ENCODE data around the gene VDR. TPM values are rescaled to one million over a fixed set of nuclear protein-coding genes. Genes with fewer than 3 reads are reported as not detected.

The VDR gene
- total RNA-seq: 103 and 105 TPM in 2 replicates

DNA sequence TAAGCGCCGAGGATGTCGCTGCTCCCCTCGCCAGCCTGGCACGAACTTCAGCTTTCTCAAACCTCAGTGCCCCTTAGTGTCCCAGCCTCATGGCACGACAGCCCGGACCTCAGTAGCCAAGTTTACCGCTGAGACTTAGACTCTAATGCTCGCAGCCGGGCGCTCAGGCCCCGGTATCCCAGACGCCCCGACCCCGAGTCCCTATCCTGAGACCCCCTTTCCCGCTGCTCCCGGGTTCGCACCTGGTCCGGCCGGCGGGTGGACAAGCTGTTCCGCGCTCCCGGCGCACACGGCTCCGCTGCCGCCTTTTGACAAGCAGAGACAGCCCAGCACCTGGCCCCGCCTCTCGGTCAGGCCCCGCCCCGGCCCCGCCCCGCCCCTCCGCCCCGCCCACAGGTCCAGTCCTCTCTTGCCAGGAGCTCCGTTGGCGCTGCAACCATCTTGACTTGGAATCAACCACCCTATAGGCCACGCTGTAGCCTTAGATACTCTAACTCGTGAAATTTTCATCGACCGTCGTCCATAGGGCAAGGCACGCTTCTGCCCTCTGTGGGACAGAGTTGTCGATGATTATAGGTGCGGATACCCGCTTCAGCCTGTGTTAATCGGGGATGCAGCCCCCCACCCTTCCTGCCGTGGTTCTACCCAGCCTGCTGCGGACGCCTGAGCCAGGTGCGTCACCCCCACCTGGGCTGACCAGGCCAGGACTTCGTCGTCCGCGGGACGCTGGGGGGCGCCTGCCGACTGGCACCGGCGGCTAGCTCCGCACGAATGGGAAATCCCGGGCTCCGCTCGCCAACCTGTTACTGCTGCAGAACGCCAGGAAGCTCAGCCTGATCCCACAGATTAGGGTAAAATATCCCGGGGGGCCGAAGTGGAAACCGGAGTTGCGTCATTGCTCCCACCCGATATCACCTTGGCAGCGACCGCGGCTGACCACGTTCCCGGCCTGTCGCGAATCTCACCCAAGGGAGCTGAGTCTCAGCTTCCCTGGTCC, at the start of gene VDR:
Gene VDR, minus strand, starts transcription at position 282 of the 997 bp plus-strand sequence. CDS start 25,881 bp downstream, outside the sequence.
- intact Hi-C loops (cut with micrococcal nuclease): loop anchor here (1.0 to 10.0 kb wide), 13 partner anchors 16 to 910 kb away; partner anchors contain the start of genes ASB8, CACNB3, CCDC184 and RPAP3

DNA sequence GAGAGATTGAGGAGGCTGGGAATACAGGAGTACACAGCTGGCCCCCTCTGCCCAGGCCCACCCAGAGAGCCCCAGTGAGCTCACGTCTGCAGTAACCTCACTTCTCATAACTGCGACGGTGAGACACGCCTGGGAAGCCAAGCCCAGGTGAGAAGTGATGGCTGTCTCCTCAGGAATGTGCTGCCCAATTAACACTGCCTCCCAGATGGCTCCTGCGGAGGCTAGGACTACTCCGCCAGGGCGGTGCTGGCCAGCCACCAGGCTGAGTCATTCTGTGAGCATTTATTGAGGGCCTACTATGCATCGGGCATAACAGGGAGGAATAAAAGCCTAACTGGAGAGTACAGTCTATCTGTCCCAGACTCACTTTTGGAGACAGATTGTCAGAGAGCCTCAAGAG, 49.3 kb upstream of the VDR start:
- intact Hi-C loops (cut with micrococcal nuclease): no loop called here

DNA sequence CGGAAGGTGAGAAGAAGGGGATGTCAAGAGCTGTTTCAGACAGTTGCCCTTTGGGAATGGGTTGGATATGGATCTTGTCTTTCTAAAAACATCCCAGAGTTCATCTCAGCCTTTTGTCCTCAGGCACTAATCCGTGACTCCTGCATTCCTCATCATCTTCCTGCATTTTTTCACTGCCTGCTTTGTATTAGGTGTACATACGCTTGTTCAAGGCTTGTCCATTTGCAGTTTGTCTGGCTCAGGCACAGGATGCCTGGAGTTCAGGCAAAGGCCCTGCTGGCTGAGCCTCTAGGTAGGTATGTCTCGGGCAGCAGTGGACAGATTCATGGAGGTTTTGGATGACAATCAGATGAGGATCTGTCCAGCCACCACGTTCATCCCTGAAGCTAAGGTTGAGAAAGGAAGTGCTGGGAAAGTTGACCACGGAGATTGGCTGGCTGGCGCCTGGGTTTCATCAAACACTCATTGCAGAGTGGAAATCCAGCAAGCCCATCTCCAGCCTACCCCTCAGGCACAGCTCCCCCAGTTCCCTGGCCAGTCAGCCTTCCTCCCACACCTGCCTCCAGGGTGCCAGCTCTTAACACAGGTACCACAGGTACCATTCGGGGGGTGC, 46.2 kb upstream of the VDR start:
- intact Hi-C loops (cut with micrococcal nuclease): no loop called here

- intact Hi-C loops (cut with micrococcal nuclease): loop anchor here (1.0 kb wide), 4 partner anchors 14 to 234 kb away; partner anchors contain the start of genes TMEM106C and VDR
Measured at GRCh38 chr12:47949441-47950341, 44.9 kb upstream of the VDR start.

GRCh38 chr12:47947341-47947740, 42.5 kb upstream of the VDR start:
- intact Hi-C loops (cut with micrococcal nuclease): no loop called here

DNA sequence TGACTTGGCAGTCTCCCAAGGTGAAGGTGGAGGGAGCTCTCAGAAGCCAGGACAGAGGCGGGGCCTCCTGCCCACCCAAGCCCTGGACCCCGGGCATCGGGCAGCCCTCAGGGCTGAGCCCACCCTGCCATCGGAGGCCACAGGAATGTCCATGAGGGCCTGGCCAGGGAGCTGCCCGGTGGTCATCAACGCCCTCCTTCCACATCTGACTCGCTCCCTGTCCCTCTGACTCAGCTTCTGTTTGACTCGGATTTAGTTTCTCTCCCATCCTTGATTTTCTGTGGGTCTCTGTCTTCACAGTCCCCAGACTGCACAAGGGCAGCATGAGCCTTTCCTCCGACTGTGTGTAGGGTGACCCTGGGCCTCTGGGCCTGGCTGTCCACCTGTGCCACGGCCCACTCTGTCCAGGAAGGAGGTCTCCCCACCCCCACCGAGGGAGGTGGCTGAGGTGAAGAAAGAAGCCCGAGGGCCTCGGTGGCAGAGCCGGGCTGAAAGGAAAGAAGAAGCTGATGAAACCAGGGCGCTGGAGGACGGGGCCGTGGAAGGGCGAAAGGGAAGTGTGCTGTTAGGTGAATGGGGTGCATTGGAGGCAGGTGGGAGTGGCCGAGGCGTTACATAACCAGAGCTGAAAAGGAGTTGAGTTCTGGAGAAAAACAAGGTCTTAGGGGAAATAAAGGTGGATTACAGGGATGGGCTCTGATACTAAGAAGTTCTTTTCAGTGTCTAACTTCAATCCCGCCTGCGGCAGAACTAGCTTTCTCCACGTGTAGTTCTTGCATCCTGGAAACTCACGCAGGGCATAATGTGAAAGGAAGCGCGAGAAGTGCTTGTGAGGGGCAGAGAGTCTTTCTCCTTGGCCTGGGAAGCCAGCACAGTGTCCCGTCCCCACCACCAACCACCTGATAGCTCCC, 41.9 kb upstream of the VDR start:
- intact Hi-C loops (cut with micrococcal nuclease): no loop called here

DNA sequence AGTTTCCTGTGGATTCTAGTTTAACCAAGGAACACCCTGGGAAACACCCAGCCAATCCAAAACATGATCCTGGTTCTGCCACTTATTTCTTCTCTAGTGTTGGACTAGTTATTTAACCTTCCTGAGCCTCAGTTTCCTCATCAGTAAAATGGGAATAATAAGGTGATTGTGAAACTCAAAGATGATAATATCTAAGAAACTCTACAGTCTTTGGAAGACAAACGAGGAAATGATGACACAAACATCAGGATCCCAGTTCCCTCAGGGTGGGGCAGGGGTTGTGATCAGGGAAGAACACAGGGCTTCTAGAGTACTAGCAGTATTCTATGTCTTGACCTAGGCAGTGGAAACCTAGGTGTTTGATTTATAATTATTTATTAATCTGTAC, 40.5 kb upstream of the VDR start:
- intact Hi-C loops (cut with micrococcal nuclease): no loop called here

GRCh38 chr12:47944685-47945340, 40.0 kb upstream of the VDR start:
- intact Hi-C loops (cut with micrococcal nuclease): no loop called here

DNA sequence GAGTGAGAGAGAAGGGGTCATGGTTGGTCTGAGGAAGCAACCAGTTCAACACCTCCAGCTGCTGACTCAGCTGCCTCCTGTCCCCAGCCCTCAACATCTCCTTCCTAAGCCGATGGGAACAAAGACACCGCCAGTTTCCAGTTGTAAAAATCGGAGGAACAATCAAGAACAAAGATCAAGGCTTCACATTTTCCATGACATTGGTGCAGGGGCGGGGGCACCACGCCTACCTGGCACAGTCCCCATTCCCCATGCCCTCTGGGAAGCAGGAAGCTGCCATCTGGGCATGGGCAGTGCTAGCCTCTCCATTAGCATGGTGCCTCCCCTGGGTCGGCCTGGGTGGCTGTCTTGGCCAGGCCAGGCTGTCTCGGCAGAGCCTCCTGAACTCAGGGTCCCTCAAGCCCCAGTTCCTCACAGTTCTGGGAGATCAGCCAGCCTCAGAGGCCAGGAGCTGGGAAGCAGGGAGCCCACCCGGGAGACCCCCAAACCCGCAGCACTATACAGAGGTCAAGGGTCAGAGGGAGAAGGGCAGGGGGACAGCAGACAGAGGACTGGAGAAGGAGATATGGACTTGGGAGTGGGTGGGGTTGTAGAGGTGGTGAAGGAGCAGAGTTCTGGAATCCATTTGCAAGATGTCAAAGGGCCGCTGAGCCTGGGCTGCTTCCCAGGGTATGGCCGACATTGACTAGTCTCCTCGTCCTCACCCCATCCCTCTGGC, 39.0 kb upstream of the VDR start:
- intact Hi-C loops (cut with micrococcal nuclease): no loop called here

DNA sequence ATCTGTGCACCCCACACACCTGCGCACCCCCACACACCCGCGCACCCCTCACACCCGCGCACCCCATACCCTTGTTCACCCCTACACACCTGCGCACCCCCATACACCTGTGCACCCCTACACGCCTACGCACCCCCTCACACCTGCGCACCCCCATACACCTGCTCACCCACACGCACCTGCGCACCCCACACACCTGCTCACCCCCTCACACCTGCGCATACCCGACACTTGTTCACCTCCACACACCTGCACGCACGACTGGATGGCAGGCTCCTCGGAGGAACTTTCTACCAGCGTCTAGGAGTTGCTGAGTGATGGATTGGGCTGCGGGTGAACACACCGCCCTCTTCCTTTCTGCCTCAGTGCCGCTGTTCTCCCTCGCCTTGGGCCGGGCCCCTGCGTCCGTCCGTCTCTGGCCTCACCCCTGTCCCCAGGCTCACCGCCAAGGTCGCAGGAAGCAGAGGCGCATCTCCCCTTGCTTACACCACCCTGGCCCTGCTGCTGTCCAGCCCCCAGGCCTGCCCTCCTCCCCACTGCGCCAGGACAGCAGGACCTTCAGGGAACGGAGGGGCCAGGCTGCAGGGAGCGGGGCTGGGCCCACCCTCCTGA, 37.9 kb upstream of the VDR start:
- intact Hi-C loops (cut with micrococcal nuclease): loop anchor here (1.0 kb wide), 2 partner anchors 223 to 247 kb away; no protein-coding TSS in a partner anchor

DNA sequence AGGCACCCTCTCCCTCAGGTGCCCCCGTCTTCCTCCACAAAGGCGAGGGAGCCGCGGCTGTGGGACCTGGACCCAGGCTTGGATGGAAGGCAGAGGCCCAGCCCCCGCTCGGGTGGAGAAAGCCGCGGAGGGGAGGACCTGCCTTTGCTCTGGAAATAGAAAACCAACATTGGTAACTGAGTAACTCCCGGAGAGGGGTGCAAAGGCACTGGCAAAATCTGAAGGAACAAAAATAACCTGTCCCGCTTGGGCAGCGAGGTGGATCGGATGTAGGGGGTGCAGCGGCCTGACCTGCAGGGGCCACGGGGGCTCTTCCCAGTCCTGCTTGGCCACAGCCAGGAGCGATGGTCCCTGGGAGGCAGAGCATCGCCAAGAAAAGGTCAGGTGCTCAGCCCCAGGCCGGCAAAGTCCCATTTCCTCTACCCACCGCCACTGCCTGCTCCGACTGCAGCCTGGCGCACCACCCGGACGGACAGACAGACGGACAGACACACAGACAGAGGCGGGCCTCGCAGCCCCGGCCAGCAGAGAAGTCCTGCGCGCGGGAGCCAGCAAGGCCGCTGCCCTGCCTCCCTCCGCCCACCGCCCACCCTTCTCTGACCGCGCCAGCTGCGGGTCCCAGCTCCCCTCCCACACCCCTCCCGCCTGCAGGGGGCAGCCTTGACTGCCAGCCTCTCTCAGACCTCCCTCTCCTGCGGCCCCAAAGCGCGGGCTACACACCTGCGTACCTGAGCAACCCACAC, 37.2 kb upstream of the VDR start:
- intact Hi-C loops (cut with micrococcal nuclease): loop anchor here (1.0 kb wide), 2 partner anchors 223 to 247 kb away; no protein-coding TSS in a partner anchor

GRCh38 chr12:47941475-47941780, 36.6 kb upstream of the VDR start:
- intact Hi-C loops (cut with micrococcal nuclease): no loop called here

GRCh38 chr12:47940773-47941474, 36.1 kb upstream of the VDR start:
- intact Hi-C loops (cut with micrococcal nuclease): no loop called here

DNA sequence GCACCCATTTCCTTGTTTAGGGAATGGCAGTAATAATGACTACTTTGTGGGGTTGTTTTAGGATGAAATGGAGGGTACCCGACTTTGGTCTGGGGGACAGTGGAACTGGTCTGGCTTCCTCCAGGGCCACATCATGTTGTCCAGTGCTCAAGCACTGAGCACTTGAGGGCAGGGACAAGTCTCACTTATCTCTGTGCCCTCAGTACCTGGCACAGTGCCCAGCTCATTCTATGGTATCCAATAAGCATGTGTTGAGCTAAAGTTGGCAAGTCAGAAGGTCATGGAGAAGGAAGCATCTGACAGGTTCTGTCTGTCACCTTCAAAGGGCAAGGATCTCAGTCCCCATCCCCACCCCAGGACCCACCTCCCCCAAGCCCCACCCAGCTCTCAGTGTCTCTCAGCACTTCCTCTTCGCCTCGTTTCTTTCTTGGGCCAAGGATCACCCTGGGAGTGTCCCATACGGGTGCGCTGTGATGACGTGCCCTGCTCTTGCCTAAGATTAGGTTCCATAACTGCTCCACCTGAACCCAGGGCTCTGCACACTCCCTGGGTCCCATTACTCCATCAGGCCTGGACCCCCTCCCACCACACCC, 34.3 kb upstream of the VDR start:
- intact Hi-C loops (cut with micrococcal nuclease): no loop called here

DNA sequence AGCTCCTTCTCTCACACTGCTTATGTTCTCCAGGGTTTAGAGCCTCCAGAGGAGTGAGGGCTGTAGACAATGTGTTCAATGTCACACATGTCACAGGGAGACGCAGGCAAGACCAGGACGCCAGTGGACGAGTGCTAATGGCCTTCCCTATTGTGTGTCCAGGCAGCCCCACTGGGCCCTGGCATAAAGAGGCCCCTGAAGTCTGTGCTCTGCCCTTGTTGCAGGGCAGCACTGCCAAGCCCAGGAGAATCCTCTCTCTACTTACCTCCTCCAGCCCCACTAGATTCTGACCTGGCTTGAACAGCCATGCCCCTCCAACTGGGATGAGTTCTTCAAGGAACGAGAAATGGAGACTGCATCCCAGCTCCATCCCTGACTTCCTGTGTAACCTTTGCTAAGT, 33.8 kb upstream of the VDR start:
- intact Hi-C loops (cut with micrococcal nuclease): no loop called here

DNA sequence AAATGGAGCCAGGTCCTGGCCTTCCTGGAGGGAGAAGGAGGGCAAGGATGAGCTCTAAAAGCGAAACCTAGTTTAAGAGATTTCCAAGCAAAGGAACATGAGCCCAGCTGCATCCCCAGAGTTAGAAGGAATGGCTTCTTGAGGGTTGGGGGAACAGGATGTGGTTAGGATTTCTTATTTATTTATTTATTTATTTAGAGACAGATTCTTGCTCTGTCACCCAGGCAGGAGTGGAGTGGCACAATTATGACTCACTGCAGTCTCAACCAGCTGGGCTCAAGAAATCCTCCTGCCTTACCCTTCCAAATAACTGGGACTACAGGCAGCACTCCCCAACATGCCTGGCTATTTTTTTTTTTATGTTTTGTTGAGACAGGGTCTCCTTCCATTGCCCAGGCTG, 33.3 kb upstream of the VDR start:
- intact Hi-C loops (cut with micrococcal nuclease): no loop called here

GRCh38 chr12:47935184-47935583, 30.4 kb upstream of the VDR start:
- intact Hi-C loops (cut with micrococcal nuclease): no loop called here
